Stimulated activated CD4-positive, alpha-beta T cell treated with anti-CD3 and anti-CD28 coated beads, TNF-alpha, amount 100 ng/mL, for 1 hour (primary cell): ENCODE results near the gene TBX4.

ENCODE experiments used
- DNase-seq, 3 donors: peaks; one replicate each; pipeline ENCODE4 v3.0.0-alpha.2; 2020; ENCODE audit warnings: low read depth in 3 of 3, low spot score in 1 of 3

The TBX4 gene

DNA sequence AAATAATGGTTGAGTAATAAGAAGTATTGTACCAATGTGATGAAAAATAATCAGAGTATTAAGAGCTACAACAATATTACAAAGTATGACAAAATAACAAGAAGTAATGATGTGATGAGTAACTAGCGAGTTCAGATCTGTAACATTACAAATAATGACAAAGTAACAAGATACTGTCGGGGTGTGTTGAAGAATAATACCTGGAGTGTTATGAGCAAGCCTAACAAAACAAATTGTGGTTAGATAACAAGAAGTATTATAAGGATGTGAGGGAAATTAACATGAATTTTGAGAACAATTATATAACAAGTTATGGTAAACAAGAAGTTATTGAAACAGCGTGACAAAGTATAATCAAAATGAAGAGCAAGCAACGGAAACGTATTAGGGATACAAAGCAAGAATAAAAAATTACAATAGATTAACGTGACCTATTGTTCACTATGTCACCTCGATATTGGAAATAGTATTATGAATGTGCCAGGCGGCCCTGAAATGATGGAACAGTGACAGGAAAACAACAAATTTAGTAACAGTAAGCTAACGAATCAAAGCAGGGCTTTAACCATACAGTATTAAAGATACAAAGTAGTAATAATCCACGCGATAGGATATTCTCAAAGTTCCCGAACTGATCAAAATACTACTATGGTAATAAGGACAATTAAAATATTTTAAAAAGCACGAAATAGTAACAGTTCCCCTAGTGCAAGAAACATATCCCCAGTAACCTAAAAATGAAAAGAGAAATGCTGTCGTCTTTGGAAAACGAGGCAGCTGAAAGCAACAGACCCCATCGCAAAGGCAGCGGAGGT, 1.6 kb downstream of the TBX4 start:
- no peak for DNase-seq

DNA sequence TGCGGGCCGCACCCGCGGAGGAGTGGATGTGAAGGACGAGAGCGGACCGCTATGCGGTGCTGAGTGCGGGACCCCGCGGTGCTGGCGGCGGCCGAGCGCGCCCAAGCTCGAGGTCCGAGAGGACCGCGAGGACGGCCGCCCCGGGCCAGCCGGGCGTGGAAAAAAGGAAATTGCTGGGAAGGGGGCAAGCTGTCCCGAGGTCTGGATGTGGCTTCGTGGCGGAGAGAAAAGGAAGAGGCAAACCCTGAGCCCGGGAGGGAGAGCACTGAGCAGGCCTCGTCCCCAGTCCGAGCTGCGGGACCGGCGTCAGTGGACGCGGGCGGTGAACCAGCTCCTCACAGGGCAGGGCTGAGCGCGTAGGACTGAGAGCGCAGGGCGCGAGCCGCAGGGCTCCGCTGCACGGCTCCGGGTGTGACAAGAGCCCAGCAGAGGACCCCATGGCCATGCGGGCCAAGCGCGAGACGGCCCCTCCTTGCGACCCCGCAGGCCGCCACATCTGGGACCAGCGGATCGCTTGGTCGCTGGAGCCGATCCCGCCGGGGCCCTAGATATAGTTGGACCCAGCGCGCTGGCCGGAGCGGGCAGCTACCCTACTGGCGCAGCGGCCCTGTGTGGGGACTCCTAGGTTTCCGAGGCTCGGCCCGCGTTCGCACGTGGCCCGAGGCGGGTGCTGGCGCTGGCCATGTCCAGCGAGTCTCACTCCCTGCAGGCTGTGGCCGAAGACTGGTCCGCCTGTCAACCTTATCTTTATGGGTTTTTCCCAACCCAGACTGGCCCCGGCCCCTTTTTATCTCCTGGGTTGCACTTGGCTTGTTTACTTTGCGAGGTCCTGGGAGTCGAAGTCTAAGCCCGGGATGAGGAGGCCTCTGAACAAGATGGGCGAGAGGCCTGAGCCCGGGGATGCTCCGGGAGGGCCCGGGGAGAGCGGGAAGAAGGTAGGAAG, 2.4 kb downstream of the TBX4 start:
- no peak for DNase-seq

DNA sequence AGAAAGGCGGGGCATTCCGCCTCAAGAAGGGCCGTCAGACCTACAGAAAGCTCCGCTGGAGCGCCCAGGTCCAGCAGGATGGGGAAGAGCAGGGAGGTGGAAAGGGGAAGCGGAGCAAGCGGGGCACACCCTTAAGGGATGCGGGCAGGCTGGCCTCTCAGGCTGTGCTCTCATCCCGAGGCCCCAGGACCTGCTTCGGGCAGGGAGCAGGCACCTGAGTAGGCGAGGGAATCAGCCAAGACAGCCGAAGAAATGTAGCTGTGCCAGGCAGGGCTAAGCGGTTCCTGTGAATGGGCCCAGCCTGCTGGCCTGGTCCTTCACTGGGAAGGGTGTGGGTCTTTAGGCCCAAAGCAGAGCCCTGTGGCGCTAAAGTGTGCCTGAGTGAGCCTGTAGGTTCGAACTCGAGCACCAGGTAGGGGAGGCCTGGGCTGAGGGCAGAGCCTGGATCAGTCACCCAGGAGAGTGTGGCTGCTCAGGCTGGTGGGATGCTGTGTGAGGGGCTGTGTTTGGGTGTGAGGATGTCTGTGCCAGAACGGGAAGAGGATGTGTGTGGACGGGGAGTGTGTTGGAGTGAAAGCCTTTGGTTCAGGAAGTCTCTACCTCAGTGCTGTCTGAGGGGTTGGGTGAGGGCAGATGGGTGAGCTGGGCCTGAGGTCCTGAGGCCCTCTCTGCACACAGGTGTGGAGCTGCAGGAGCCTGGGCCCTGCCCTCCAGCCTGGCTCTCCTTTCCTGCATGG, 3.3 kb downstream of the TBX4 start:
- DNase-seq = no peak

DNA sequence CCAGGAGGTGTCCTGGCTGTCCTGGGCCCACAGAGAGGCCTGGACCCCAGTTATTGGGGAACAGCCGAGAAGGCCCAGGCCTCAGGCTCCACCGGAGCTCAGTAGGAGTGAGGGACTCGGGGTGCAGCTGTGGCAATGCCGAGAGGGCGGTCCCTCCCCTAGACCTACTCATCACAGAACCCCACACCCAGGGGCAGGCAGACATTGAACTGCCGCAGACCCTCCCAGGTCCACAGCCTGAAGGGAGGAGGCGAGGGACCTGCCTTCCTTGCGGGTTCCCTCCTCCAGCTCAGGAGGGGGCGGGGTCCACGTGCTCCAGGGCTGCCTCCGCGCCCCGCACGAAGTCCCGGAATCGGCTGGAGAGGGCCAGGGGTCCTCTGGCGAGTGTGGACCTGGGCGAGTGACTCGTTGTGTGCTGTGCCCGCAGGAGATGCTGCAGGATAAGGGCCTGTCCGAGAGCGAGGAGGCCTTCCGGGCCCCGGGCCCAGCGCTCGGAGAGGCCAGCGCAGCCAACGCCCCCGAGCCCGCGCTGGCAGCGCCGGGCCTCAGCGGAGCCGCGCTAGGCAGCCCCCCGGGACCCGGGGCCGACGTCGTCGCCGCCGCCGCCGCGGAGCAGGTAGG, 3.9 kb downstream of the TBX4 start:
- DNase-seq = no peak

DNA sequence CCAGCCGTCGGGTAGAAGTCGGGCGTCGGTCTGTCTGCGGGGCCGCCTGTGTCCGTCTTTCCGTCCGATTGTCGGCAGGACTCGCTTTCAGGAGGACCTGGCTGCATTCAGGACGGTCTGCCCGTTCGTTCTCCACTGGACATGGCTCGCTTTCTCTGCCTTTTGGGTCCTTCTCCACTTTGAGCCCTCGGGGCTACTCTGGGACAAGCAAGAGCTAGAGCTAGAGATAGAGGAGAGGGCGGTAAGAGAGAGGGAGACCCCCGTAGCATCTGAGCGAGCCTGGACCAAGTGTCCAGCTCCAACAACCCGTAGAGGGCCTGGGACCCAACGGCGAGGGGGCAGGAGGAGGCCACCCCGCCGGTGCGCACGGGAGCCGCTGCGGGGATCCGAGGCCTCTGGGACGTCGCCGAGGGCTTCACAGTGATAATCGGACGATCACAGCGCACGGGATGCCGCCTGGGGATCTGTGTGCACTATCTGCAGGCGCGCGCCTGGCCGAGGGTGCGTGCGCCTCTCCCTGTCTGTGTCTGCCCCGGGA, 4.5 kb downstream of the TBX4 start:
- DNase-seq = no peak

DNA sequence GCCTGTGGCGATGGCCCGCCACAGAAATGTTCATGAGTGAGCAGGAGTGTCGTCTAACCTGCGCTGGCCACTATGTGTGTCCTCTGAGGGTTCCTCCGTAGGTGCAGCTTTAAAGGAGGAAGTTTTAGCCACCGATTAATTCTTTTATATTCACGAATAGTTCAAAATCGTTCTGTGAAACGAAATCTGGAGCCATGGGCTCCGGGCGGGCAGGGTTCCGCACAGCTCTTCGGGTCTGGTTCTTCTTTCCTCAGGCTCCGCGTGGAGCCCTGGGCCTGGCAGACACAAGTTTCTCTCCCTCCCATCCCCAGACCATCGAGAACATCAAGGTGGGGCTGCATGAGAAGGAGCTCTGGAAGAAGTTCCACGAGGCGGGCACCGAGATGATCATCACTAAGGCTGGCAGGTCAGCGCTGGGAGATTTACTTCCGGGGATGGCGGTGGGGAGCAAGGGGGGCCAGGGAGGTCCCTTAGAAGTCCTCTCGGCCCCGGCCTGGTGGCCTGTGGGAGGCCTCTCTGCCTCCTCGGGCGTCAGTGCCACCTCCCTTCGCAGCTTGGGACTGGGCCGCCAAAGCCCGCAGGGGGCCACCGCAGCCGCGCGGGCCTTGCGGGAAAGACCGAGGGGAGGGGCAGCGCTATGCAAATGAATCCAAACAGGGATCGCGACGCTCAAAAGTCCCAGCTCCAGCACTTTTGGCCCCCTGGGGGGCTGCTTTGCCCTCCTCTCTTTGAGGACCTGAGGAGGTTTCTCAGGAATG, 5.2 kb downstream of the TBX4 start:
- DNase-seq = no peak

DNA sequence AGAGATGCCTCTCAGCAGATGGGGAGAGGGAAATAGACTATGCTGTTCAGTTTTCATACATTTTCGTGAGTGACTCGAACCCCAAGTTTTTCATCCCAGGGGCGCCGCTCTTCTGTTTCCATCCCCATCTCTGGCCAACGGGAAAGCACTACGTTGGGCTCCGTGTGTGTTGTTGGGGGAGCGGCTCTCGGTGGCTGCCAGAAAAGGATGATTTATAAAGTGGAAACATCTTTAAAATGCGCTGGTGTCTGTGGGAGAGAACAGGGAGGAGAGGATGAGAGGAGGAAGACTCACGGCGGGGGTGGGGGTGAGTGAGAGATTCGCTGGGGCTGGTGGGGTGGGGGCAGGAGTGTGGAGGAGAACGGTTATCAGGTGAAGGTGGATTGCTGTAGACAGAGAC, 5.8 kb downstream of the TBX4 start:
- no peak for DNase-seq

DNA sequence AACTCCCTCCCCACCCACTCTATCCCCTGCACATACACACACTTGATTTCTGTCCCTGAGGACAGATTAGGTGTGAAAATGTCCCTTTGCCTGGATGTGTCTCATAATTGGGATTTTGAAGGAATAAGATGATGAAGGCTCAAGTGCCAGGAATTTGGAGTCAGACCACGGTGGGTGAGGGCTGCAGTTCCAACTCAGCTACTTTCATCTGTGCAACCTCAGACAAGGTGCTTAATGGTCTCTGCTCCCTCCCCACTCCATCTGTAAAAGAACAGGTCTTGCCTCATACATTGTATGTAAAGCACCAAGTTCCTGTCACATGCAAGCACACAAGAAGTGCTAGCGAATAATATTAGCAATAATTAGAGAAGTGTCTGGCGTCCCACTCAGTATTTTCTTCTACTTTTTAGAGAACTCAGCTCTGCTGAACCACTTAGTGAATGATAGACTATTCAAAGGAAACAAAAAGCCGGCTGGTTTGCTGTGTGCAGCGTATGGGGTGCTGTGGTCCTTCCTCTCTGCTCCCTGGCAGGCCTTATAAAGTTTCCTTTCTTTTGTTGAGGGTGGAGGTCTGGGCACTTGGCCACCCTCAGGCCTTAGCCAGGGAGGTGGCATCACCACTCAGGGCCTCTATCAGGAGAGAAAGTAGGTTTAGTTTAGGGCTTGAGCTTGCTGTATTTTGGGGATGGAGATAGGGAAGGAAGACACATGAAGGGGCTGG, 6.4 kb downstream of the TBX4 start:
- DNase-seq = no peak

DNA sequence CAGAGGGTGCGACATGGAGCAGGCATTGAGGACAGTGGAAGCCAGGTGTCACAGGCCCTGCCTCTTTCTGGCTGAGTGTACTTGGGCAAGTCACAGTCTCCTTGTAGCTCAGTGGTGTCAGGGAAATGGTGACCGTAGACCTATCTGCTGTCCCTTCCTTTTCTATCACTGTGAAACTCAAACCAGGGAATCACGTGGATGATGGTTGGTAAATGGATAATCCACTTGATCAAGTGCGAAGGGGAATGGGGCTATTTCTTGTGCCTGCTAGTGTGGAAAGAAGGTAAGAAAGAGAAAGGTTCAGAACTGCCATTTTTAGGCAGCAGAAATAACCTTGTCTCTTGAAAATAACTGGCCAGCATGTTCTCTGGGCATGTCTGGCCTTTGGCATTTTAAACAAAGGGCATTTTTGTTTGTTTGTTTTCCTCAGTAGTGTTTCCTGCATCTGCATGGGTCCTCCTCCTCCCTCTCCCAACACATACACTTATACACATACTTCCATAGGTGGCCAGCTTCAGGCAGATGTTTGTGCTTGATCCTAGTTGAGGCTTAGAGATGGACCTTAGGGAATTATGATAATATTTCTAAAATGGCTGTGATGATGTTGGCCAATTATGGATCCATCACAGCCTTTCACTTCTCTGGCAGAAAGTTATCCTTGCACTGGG, 7.1 kb downstream of the TBX4 start:
- DNase-seq = no peak

DNA sequence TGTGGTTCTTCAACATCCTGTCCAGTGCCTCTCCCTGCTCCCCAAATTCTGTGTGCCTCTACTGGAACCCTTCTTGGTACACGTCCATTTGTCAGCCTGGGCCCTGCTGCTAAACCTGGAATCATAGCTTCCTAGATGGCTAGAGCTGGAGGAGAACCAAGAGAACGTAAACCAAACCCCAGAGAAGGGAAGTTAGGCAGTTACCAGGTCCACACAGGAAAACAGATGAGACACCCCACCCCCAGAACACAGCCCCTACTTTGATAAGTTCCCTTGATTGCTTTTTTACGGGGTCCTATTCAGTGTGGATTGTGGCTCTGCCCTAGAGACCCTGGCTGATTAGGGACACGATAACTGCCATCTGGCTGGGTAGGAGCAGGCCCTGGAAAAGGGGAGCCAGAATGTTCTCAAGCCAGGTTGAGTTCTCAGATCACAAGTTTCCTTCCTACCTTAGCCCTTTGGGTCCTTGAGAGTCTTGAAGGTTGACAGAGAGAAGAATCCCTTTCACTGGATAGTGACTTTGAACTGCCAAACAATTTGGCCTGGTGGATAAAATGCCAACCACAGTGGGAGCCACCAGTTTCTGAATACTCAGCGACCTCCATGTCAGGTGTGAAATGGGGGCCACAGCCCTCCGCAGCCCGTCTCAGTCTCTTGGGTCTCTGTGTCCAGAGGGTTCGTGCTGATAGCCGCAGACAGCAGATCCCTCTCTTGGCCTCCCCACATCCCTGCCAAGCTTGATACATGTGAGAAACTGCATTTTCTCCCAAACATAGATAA, 7.9 kb downstream of the TBX4 start:
- no peak for DNase-seq

DNA sequence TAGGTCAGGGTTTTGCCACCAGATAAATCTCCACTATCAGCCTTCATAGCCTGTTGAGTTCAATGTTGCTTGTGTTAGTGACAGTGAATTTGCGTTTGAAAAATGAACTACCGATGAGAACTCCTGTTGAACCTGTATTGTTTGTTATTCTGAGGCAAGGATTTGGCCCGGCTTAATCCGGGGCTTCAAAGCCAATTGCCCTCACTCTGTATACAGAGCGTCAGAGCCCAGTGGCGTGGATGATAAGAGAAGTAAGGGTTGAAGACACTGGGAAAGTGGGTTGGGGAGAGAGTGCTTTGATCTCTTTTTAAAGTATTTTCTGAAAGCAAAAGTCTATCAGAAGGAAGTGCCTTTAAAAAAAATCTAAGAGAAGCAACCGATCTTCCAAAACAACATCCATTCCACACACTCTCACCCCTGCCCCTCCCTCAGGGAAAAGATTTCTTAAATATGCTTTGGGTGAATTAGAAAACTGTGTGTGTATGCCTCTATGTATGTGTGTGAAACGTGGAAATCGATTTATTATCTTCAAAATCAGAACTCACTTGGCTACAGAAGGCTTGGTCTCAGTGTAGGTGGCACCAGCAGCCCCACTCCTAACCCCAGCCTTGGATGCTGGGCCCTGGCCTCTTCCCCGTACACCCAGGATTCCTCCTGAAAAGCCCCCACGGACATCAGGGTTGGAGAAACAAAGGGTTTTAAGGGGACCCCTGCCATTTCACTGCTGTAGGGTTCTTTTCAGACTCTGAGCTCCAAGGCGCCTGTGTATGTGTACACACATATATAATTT, 8.8 kb downstream of the TBX4 start:
- no peak for DNase-seq

DNA sequence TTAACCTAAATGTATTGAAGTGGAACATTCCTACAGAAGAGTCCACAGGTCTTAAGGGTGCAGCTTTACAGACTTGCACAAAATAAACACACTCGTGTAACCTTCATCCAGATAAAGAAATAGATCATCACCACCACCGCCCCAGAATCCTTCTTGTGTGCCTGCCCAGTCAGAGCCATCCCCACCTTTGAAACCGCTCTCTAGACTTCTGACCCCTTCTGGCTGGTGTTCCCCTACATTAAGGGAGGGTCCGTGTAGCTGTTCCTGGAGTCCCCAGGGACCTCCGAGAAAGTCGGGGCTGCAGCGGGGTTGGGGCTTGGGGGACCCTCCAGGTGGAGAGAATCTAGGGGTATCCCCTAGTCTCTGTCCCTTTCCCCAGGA, 9.4 kb downstream of the TBX4 start:
- no peak for DNase-seq

DNA sequence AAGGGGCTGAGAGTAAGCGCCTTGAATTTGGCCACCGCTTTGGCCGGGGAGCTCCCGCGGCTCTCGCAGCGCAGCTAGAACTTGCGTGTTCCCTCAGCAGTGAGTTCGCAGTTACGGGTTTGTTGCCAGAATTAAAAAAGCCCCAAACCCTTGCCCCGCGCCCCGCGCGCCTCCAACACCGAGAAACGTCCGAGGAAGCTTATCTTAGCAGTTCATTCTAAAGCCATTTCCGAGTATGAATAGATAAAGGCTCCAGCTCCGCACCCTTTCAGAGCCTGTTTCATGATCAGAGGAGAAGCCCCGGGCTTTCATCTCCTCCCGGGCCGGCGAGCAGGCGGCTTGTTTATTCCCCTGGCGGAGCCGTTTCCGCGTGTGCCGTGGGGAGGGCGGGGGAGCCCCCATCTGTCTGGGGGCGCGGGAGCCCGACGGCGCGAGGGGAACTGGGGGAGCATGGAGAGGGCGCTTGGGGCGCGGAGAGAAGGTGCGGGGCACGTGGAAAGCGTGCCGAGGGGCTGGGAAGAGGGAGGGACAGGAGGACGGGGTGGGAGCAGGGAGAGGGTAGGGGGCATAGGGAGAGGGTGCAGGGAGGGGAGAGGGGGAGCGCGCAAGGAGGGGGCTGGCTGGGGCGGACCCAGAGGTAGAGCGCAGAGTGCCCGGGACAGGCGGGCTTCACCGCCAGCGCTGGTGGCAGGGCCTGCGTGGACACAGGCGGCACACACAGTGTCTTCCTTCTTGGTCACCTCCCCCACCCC, 9.9 kb downstream of the TBX4 start:
- no peak for DNase-seq

DNA sequence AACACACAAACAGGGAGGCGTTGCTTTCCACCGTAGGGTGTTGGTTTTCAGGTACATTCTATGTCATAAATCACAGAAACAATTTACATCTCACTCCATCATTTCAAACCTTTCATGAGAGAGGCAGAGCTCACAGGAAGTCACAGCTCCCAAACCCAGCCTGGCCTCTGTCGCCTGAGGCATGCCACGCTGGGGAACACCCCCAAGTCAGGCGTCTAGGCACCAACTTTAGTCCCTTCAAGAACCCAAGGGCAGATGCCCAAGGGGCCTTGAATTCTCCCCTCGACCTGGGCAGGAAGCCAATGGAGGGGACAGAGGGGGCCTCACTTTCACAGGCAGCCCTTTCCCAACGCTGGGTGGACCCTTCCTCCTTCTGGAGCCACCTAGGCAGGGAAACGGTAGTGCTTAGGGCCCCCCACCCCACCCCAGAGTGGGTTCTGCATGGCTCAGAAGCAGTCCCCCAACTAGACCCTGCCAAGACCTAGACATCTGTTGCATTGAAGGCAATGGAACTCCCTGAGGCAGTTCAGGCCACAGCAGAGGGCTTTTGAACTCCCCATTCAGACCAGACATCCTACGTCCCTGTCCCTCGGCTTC, 10.6 kb downstream of the TBX4 start:
- no peak for DNase-seq

DNA sequence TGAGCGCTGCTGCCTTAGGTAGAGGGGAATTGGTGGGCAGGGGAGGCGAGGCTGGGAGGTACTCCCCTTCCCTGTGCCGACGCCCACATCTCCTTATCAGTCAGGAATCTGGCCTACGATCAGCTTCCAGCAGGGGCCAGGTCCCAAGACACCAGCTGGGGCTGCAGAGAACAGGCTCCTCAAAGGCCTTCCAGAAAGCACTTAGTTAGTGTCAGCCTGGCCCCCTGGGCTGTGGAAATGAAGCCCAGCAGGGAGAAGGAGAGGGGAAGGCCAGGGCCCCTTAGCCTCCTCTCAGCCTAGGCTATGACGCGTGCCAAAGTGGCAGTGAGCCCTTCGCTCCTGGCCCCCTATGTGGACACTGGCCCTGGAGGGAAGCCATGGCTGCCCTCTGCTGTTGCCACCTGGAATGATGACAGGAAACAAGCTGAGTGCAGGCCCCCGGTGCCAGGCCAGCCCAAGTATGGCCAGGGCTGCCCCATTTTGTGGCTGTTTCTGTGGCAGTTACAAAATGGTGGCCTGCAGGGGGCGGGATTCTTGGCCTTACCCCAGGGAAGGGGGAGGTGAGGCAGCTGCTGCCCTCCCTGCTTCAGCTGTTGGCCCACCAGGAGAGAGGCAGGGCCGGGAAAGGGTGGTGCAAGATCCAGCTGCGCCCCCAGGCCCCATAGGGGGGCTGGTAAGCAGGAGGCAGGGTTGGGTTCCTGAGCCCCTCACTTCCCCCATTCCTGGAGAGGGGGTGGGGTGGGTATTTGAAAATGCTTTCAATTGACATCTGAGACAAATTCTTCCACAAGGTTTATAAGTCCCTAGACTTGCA, 11.3 kb downstream of the TBX4 start:
- no peak for DNase-seq
